SH-SY5Y (cell line): ENCODE measurements around the gene HPSE.

ENCODE experiments used
- GATA2 ChIP-seq: IDR thresholded peaks from 2 replicates; pipeline ENCODE4 v1.6.1; 2011; ENCODE audit warnings: mild to moderate bottlenecking, low read depth, low read length
- GATA3 ChIP-seq: IDR thresholded peaks from 2 replicates; pipeline ENCODE4 v1.6.1; 2011; ENCODE audit warnings: low read depth, mild to moderate bottlenecking, low read length, moderate library complexity

GRCh38 chr4:83297548-83298260 is 36.9 kb downstream of the HPSE start:
- TF ChIP-seq GATA3 (no peak), GATA2 (no peak)
